Fibroblast of lung (primary cell): ENCODE results near the gene EIF2S1.

Source experiments
- EZH2 ChIP-seq: IDR thresholded peaks from 2 replicates; pipeline ENCODE4 v1.5.1; 2012; ENCODE audit warnings: low read length, control low read depth, mild to moderate bottlenecking; ENCODE audit errors: missing control alignments
- TF ChIP-seq, protein P1 (sequence below), 2 donors: IDR thresholded peaks in 1 of 2; conservative IDR thresholded peaks in 1 of 2; 1 replicate in 1 of 2; 2 replicates in 1 of 2; pipeline ENCODE4 v1.5.1; 2011 to 2012; ENCODE audit warnings: low read length in 2 of 2, control low read depth in 1 of 2, inconsistent platforms in 1 of 2, low read depth in 1 of 2, mild to moderate bottlenecking in 1 of 2

DNA sequence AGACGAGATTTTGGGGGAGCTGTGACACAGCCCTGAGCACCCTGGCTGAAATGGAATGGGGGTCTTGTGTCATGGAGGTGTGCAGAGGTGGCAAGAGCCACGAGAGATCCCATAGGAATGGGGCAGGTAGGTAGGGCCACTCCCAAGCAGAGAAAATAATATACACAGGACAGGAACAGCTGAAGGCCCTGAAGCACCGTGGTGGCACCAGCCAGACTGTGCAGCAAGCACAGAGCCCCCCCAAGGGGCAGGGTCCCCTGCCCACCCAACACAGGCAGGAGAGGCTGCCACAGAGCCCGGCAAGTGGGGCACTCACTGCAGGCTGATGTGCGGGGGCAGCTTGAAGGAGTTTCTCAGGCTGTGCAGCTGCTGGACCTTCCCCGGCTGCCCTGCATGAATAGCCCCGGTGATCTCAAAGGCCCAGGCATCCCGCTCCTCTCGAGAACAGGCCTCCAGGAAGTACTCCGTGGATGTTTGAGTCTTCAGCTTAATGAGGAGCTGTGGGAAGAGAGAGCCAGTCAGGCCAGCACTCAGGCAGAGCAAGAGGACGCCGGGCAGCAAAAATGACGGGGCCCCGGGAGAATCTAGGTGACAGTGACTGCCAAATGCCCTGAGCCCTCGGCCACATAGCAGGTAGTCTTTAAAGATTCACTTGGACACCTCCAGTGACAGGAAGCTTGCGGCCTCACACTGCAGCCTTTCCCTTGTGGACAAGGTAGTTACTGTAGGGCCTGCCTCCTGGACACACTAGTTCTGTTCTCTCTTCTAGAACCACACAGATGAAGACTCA is 35.2 kb downstream of the EIF2S1 start:
- TF ChIP-seq, protein P1, sequence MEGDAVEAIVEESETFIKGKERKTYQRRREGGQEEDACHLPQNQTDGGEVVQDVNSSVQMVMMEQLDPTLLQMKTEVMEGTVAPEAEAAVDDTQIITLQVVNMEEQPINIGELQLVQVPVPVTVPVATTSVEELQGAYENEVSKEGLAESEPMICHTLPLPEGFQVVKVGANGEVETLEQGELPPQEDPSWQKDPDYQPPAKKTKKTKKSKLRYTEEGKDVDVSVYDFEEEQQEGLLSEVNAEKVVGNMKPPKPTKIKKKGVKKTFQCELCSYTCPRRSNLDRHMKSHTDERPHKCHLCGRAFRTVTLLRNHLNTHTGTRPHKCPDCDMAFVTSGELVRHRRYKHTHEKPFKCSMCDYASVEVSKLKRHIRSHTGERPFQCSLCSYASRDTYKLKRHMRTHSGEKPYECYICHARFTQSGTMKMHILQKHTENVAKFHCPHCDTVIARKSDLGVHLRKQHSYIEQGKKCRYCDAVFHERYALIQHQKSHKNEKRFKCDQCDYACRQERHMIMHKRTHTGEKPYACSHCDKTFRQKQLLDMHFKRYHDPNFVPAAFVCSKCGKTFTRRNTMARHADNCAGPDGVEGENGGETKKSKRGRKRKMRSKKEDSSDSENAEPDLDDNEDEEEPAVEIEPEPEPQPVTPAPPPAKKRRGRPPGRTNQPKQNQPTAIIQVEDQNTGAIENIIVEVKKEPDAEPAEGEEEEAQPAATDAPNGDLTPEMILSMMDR (conservative IDR thresholded peaks at IDR 0.05 in 1 of 2, IDR thresholded peaks at IDR 0.05 in 1 of 2; ENCODE audit: low read depth in 1 of 2, low read length in 2 of 2): no peak
- no peak for TF ChIP-seq EZH2
